Left lung (tissue), 10 donors: ENCODE results near the gene EPHA2. TPM values are rescaled to one million over a fixed set of nuclear protein-coding genes. Genes with fewer than 3 reads are reported as not detected.
A peak's percentile ranks its signal among the peaks of the same experiment; 100 is the strongest.

Source experiments
- ATAC-seq: fragments of 200-7000 bp; cut with Tn5 transposase; one replicate; pipeline ENCODE4 v1.9.1; 2020; ENCODE audit warnings: moderate library complexity
- DNase-seq, 4 donors: peaks; one replicate each; pipeline ENCODE4 v3.0.0-alpha.2; 2013 to 2020
- H3K27ac ChIP-seq, 2 donors: fragments of 200-600 bp; sonication (generic) in 1 of 2; one replicate each; pipeline versions ENCODE4 v1.5.0 to v1.8.0; 2020 to 2021
- H3K27me3 ChIP-seq, 2 donors: fragments of 200-600 bp; sonication (generic) in 1 of 2; one replicate each; pipeline versions ENCODE4 v1.5.0 to v1.8.0; 2020 to 2021
- H3K36me3 ChIP-seq, 2 donors: fragments of 200-600 bp; sonication (generic) in 1 of 2; one replicate each; pipeline versions ENCODE4 v1.5.0 to v1.8.0; 2020 to 2021
- H3K4me1 ChIP-seq, 2 donors: fragments of 200-600 bp; one replicate each; pipeline ENCODE4 v1.8.0; 2021
- H3K4me3 ChIP-seq, 2 donors: fragments of 200-600 bp; sonication (generic) in 1 of 2; one replicate each; pipeline versions ENCODE4 v1.5.0 to v1.8.0; 2020 to 2021; ENCODE audit warnings: mild to moderate bottlenecking in 1 of 2
- H3K9me3 ChIP-seq, 2 donors: fragments of 200-600 bp; sonication (generic) in 1 of 2; one replicate each; pipeline versions ENCODE4 v1.5.0 to v1.8.0; 2020 to 2021
- intact Hi-C, 2 donors: fragments of 100-400 bp; cut with DNase I; formaldehyde crosslinking; loops; one replicate each; pipeline versions ENCODE4 v1.11.2 to v1.14.2; 2022
- polyA plus RNA-seq, 6 donors: library from polyadenylated mRNA; unstranded; fragments of 120-200 nt; gene quantifications; one replicate each; pipeline ENCODE4 v1.2.1, GENCODE V29; 2013; ENCODE audit not compliant: insufficient read length in 6 of 6
- total RNA-seq, 2 donors: library from RNA; stranded (reverse); fragmentation: NEBNext Ultra II Directional; extraction: Animal tissue kit (Norgen Biotek cat#: 25700); gene quantifications; one replicate each; pipeline ENCODE4 v1.2.1, GENCODE V29; 2021
- TF ChIP-seq, protein P1 (sequence below), 2 donors: fragments of 200-600 bp; sonication (generic) in 1 of 2; IDR thresholded peaks; one replicate each; pipeline versions ENCODE4 v1.5.0 to v1.8.0; 2021; ENCODE audit warnings: antibody characterized with exemption in 2 of 2
- donor health status: DM: no; HTN: yes; CAD: no.
- donor health status: DM: no; HTN: no; CAD: no.

EPHA2 gene
- total and polyA plus RNA-seq, 8 donors = 12.6 to 62.6 (median 33.9) TPM

DNA sequence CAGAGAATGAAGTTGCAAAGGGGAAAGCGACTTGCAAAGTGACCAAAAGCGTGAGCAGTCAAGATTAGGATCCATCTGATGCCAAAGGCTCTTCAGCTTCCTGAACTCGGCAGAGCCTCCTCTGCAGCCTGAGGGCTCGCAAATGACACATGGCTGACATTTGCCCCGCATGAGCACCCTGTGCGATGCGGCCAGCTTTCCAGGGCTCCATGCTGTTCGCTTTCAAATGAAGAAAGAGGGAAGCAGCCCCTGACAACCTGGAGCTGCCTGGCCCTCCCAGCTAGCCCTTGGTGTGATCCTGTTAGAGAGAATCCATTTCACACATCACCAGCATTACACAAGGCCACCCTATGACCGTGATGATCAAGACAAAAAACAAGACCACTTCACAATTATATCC lies 62.3 kb downstream of the EPHA2 start:
- Histone ChIP-seq H3K4me3 (no peak overlapping the region), H3K27me3 (peaks cover 0 to 8% of the 10 kb centered on the region in 2 donors), H3K9me3 (no peaks in the 10 kb centered on the region), H3K36me3 (no peaks in the 10 kb centered on the region), H3K4me1 (no peaks in the 10 kb centered on the region), H3K27ac (no peak overlapping the region)
- intact Hi-C loops = no loop called here
- ATAC-seq (no peak), DNase-seq (peak in 1 of 4 donors; percentile 37)
- TF ChIP-seq, protein P1, sequence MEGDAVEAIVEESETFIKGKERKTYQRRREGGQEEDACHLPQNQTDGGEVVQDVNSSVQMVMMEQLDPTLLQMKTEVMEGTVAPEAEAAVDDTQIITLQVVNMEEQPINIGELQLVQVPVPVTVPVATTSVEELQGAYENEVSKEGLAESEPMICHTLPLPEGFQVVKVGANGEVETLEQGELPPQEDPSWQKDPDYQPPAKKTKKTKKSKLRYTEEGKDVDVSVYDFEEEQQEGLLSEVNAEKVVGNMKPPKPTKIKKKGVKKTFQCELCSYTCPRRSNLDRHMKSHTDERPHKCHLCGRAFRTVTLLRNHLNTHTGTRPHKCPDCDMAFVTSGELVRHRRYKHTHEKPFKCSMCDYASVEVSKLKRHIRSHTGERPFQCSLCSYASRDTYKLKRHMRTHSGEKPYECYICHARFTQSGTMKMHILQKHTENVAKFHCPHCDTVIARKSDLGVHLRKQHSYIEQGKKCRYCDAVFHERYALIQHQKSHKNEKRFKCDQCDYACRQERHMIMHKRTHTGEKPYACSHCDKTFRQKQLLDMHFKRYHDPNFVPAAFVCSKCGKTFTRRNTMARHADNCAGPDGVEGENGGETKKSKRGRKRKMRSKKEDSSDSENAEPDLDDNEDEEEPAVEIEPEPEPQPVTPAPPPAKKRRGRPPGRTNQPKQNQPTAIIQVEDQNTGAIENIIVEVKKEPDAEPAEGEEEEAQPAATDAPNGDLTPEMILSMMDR (IDR thresholded peaks at IDR 0.05) = no peak

DNA sequence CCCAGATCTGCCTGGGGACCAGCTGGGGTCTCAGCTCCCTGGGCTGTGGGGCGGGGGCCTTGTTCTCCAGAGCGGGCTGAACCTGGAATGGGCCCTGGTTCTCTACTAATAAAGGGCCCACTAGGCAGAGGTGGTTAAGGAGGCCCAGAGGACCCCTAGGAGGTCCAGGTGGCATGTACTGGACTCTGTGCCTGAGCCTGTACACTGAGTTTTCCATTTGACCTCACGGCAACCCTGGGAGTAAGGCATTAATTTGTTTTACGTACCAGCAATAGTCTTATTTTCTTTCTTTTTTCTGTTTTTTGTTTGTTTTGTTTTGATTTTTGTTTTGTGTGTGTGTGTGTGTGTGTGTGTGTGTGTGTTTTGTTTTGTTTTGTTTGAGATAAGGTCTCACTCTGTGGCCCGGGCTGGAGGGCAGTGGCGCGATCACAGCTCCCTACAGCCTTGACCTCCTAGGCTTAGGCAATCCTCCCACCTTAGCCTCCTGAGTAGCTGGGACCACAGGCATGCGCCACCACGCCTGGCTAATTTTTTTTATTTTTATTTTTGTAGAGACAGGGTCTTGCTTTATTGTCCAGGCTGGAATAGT lies 62.9 kb downstream of the EPHA2 start:
- Histone ChIP-seq H3K4me1 (no peaks in the 10 kb centered on the region), H3K27me3 (peaks cover 0 to 8% of the 10 kb centered on the region in 2 donors), H3K27ac (no peak overlapping the region), H3K9me3 (no peaks in the 10 kb centered on the region), H3K4me3 (no peak overlapping the region), H3K36me3 (no peaks in the 10 kb centered on the region)
- TF ChIP-seq, protein P1 (IDR thresholded peaks at IDR 0.05) = no peak
- DNase-seq (peak in 1 of 4 donors; percentile 14), ATAC-seq (no peak)
- intact Hi-C loops = no loop called here

DNA sequence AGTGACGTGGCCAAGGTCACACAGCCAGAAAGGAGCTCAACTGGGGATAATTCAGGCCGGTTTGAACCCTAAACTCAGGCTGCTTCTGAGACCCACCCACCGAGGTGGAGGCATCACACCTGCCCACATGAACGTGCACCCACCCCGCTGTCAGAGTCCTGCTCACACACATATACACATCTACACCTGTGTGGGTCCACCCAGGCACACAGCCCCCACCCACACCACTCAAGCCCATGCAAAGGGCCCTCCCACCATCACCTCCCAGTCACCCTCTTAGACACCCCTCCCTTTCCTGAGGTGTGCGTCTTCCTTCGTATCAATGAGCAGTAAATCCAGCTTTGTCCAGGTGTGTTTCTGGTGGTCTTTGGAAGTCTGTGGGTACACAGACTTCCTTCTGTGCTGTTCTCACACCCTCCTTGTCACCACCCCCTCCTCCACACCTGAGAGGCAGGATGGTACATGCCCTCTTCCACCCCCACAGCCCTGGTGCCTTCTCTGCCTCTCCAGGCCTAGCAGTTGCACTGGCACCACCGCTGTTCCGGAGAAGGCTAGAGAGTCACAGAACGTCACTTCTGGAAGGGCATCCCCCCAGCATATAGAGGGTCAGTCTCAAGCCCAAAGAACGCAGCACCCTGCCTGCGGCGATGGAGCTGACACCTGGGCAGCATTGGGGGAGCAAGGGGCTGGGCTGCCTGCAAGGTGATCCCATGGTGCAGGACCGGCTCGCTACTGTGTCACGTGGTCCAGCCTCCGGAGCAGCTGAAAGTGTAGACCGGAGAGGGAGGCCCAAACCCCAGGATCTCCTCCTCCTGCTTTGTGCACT lies 63.6 kb downstream of the EPHA2 start:
- Histone ChIP-seq H3K4me3 (no peak overlapping the region), H3K27me3 (peaks cover 0 to 8% of the 10 kb centered on the region in 2 donors), H3K9me3 (no peaks in the 10 kb centered on the region), H3K36me3 (no peaks in the 10 kb centered on the region), H3K4me1 (no peaks in the 10 kb centered on the region), H3K27ac (no peak overlapping the region)
- TF ChIP-seq, protein P1 (IDR thresholded peaks at IDR 0.05) = no peak
- ATAC-seq = no peak
- intact Hi-C loops = no loop called here
- DNase-seq = peak in 1 of 4 donors; percentile 54

DNA sequence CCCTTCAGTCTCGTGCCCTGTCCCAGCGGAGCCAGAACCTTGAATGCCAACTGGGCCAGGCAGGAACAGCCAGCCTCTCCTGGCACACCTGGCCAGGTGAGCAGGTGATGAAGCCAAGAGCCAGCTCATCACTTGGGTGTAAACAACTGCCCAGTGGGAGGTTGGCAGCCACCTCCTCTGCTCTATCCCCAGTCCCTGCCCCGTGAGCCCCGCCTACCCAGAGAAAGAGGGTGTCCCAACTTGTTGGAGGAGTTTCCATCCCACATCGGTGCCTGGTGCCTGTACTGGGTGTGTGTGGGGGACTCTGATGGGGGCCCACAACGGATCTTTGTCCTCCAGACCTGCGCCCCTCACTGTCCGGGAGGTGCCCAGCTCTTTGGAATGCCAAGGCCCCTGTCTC lies 64.6 kb downstream of the EPHA2 start:
- H3K9me3 ChIP-seq = no peaks in the 10 kb centered on the region

More for the DNA sequence above, 64.6 kb downstream of the EPHA2 start:
- Histone ChIP-seq H3K4me1 (no peaks in the 10 kb centered on the region), H3K27me3 (peaks cover 0 to 8% of the 10 kb centered on the region in 2 donors), H3K4me3 (no peak overlapping the region), H3K36me3 (no peaks in the 10 kb centered on the region), H3K27ac (no peak overlapping the region)
- peak in 1 of 4 donors; percentile 42 for DNase-seq
- no peak for ATAC-seq
- TF ChIP-seq, protein P1 (IDR thresholded peaks at IDR 0.05) = no peak
- intact Hi-C loops = no loop called here
